Activated B cell treated with CpG ODN at 0.5 μM for 24 hours (primary cell): ENCODE results near the gene TRAPPC3L. TPM values are rescaled to one million over a fixed set of nuclear protein-coding genes. Genes with fewer than 3 reads are reported as not detected.

Source experiments
- ATAC-seq: fragments of 200-7000 bp; cut with Tn5 transposase; one replicate; pipeline ENCODE4 v1.10.0; 2021; ENCODE audit warnings: low read depth, mild to moderate bottlenecking, moderate library complexity
- CTCF ChIA-PET: fragments of 350-600 bp; sonication (Branson Sonifier 250); formaldehyde crosslinking; loops from one replicate; lab custom pipeline; 2021; ENCODE audit warnings: antibody characterized with exemption; lab: Charles Lee
- POLR2A ChIA-PET: fragments of 350-600 bp; sonication (Branson Sonifier 250); formaldehyde crosslinking; loops from one replicate; lab custom pipeline; 2021; ENCODE audit warnings: antibody characterized with exemption; lab: Charles Lee
- DNase-seq: peaks from one replicate; pipeline ENCODE4 v3.0.0; 2022
- H3K27ac Mint-ChIP-seq: one replicate; pipeline ENCODE4 v1.8.0; 2020; ENCODE audit warnings: mixed read lengths
- H3K27me3 Mint-ChIP-seq: one replicate; pipeline ENCODE4 v1.8.0; 2021; ENCODE audit warnings: mixed read lengths
- H3K36me3 Mint-ChIP-seq: one replicate; pipeline ENCODE4 v1.8.0; 2021; ENCODE audit warnings: low read depth, mixed read lengths
- H3K4me1 Mint-ChIP-seq: one replicate; pipeline ENCODE4 v1.8.0; 2021; ENCODE audit warnings: mixed read lengths
- H3K4me3 Mint-ChIP-seq: one replicate; pipeline ENCODE4 v1.8.0; 2020; ENCODE audit warnings: mild to moderate bottlenecking, mixed read lengths
- H3K9me3 Mint-ChIP-seq: one replicate; pipeline ENCODE4 v1.8.0; 2020; ENCODE audit warnings: mixed read lengths
- CTCF ChIP-seq: fragments of 200-600 bp; IDR thresholded peaks from one replicate; pipeline ENCODE4 v1.8.0; 2022; ENCODE audit warnings: antibody characterized with exemption, mild to moderate bottlenecking
- intact Hi-C: fragments of 100-400 bp; cut with micrococcal nuclease; formaldehyde crosslinking; loops from one replicate; pipeline ENCODE4 v1.15.1; 2024
- total RNA-seq: library from RNA; stranded (reverse); gene quantifications from 2 replicates; pipeline ENCODE4 v1.2.3, GENCODE V29; 2022

The TRAPPC3L gene
- total RNA-seq, 1 donor from 2014 or later = not detected

- H3K27me3 Mint-ChIP-seq = no peaks in the 10 kb centered on the region
- peaks cover 15% of the 10 kb centered on the region for H3K4me1 Mint-ChIP-seq
- ATAC-seq = no peak
- H3K27ac Mint-ChIP-seq = no peak overlapping the region
- no peak overlapping the region for H3K4me3 Mint-ChIP-seq
- TF ChIP-seq CTCF = no peak
- ChIA-PET CTCF (interaction anchor here (1.8 to 2.2 kb wide), 2 partner anchors 67 to 224 kb away, joined by 5 to 9 read pairs; no protein-coding TSS in a partner anchor), POLR2A (no interaction called here)
- peaks cover 10% of the 10 kb centered on the region for H3K9me3 Mint-ChIP-seq
- no peak for DNase-seq
- no peaks in the 10 kb centered on the region for H3K36me3 Mint-ChIP-seq
- intact Hi-C loops = no loop called here
These were observed 32.8 kb downstream of the TRAPPC3L start for GRCh38 chr6:116512734-116513133.

GRCh38 chr6:116512111-116512559 is 33.3 kb downstream of the TRAPPC3L start:
- no peak for DNase-seq
- peaks cover 10% of the 10 kb centered on the region for H3K9me3 Mint-ChIP-seq
- no peak for TF ChIP-seq CTCF
- H3K27me3 Mint-ChIP-seq = no peaks in the 10 kb centered on the region
- H3K36me3 Mint-ChIP-seq = no peaks in the 10 kb centered on the region
- CTCF ChIA-PET = interaction anchor here (1.8 to 2.2 kb wide), 2 partner anchors 66 to 224 kb away, joined by 5 to 9 read pairs; no protein-coding TSS in a partner anchor
- POLR2A ChIA-PET = interaction anchor here (0.6 kb wide), 1 partner anchor 9 kb away, joined by 6 read pairs; no protein-coding TSS in a partner anchor
- intact Hi-C loops = no loop called here
- no peak overlapping the region for H3K27ac Mint-ChIP-seq
- ATAC-seq = no peak
- no peak overlapping the region for H3K4me3 Mint-ChIP-seq
- peaks cover 15% of the 10 kb centered on the region for H3K4me1 Mint-ChIP-seq

GRCh38 chr6:116511424-116512110 is 33.9 kb downstream of the TRAPPC3L start, which contains the start of gene CALHM5:
TSS of gene CALHM5 (plus strand) at chr6:116511639. CDS start at chr6:116511697, 58 bp downstream.
- ChIA-PET CTCF (interaction anchor here (1.8 to 2.2 kb wide), 2 partner anchors 66 to 223 kb away, joined by 5 to 9 read pairs; no protein-coding TSS in a partner anchor), POLR2A (interaction anchor here (0.6 to 1.3 kb wide), 2 partner anchors 9 to 232 kb away, joined by 3 to 6 read pairs; partner anchors contain the start of gene TSPYL1)
- TF ChIP-seq CTCF = no peak
- DNase-seq = no peak
- no peak within 1 kb of the TSS for H3K4me3 Mint-ChIP-seq
- no peaks in the 10 kb centered on the region for H3K27me3 Mint-ChIP-seq
- H3K36me3 Mint-ChIP-seq = no peaks in the 10 kb centered on the region
- peaks cover 10% of the 10 kb centered on the region for H3K9me3 Mint-ChIP-seq
- H3K27ac Mint-ChIP-seq = no peak within 1 kb of the TSS
- intact Hi-C loops = no loop called here
- no peak for ATAC-seq
- peaks cover 15% of the 10 kb centered on the region for H3K4me1 Mint-ChIP-seq

- DNase-seq = no peak
- intact Hi-C loops = no loop called here
- Mint-ChIP-seq H3K4me1 (peaks cover 16% of the 10 kb centered on the region), H3K36me3 (no peaks in the 10 kb centered on the region), H3K4me3 (no peak overlapping the region), H3K27ac (no peak overlapping the region), H3K9me3 (peaks cover 10% of the 10 kb centered on the region), H3K27me3 (no peaks in the 10 kb centered on the region)
- ChIA-PET CTCF (no interaction called here), POLR2A (no interaction called here)
- TF ChIP-seq CTCF = no peak
- ATAC-seq = no peak
These were observed 37.0 kb downstream of the TRAPPC3L start for GRCh38 chr6:116508527-116508926.

- Mint-ChIP-seq H3K27ac (no peak overlapping the region), H3K9me3 (peaks cover 13% of the 10 kb centered on the region), H3K4me3 (no peak overlapping the region), H3K36me3 (no peaks in the 10 kb centered on the region), H3K4me1 (peaks cover 14% of the 10 kb centered on the region), H3K27me3 (peaks cover 2% of the 10 kb centered on the region)
- ATAC-seq (no peak), DNase-seq (no peak)
- intact Hi-C loops = no loop called here
- POLR2A ChIA-PET = no interaction called here
- CTCF ChIA-PET = no interaction called here
- TF ChIP-seq CTCF = no peak
These were observed 38.2 kb downstream of the TRAPPC3L start for GRCh38 chr6:116507324-116507723.
